Liver (tissue), 9 donors: ENCODE data around the gene TACR2. TPM values are rescaled to one million over a fixed set of nuclear protein-coding genes. Genes with fewer than 3 reads are reported as not detected.

ENCODE experiments used
- DNase-seq: peaks from one replicate; pipeline ENCODE4 v3.0.0-alpha.2; 2017; ENCODE audit warnings: low spot score
- H3K27ac ChIP-seq, 2 donors: one replicate each; pipeline ENCODE4 v1.7.0; 2013; ENCODE audit warnings: inconsistent platforms in 2 of 2, low read length in 2 of 2, control low read depth in 1 of 2, low read depth in 1 of 2, mild to moderate bottlenecking in 1 of 2
- H3K27me3 ChIP-seq, 4 donors: one replicate each; pipeline versions ENCODE4 v1.6.1 to v1.7.0; 2013; ENCODE audit warnings: low read length in 3 of 4, inconsistent platforms in 1 of 4, mild to moderate bottlenecking in 1 of 4, moderate library complexity in 1 of 4; ENCODE audit not compliant: control insufficient read depth in 4 of 4, insufficient read depth in 4 of 4
- H3K36me3 ChIP-seq, 4 donors: one replicate each; pipeline versions ENCODE4 v1.6.1 to v1.7.0; 2013; ENCODE audit warnings: low read length in 3 of 4, mild to moderate bottlenecking in 3 of 4, low read depth in 1 of 4, moderate library complexity in 1 of 4; ENCODE audit not compliant: control insufficient read depth in 4 of 4, insufficient read depth in 3 of 4
- H3K4me1 ChIP-seq, 4 donors: one replicate each; pipeline versions ENCODE4 v1.6.1 to v1.7.0; 2013; ENCODE audit warnings: low read length in 3 of 4, mild to moderate bottlenecking in 3 of 4, moderate library complexity in 1 of 4; ENCODE audit not compliant: control insufficient read depth in 4 of 4, insufficient read depth in 4 of 4
- H3K4me3 ChIP-seq, 3 donors: one replicate each; pipeline versions ENCODE4 v1.6.1 to v1.7.0; 2013; ENCODE audit warnings: low read length in 3 of 3, control low read depth in 1 of 3, low read depth in 1 of 3, mild to moderate bottlenecking in 1 of 3
- H3K9ac ChIP-seq, 2 donors: one replicate each; pipeline ENCODE4 v1.7.0; 2013; ENCODE audit warnings: low read length in 2 of 2, mild to moderate bottlenecking in 2 of 2, moderate library complexity in 2 of 2, control low read depth in 1 of 2, low read depth in 1 of 2
- H3K9me3 ChIP-seq, 4 donors: one replicate each; pipeline versions ENCODE4 v1.6.1 to v1.7.0; 2013; ENCODE audit warnings: low read length in 3 of 4; ENCODE audit not compliant: control insufficient read depth in 4 of 4
- EGR1 ChIP-seq, 2 donors: IDR thresholded peaks; 2 replicates each; pipeline ENCODE4 v1.6.1; 2016 to 2018; ENCODE audit warnings: antibody characterized with exemption in 2 of 2, low read depth in 2 of 2
- FOXA1 ChIP-seq: IDR thresholded peaks from 2 replicates; pipeline ENCODE4 v1.6.1; 2016; ENCODE audit warnings: antibody characterized with exemption
- FOXA2 ChIP-seq: IDR thresholded peaks from 2 replicates; pipeline ENCODE4 v1.6.1; 2016; ENCODE audit warnings: antibody characterized with exemption
- GABPA ChIP-seq, 2 donors: IDR thresholded peaks in 1 of 2; conservative IDR thresholded peaks in 1 of 2; 2 replicates each; pipeline ENCODE4 v1.6.1; 2016; ENCODE audit warnings: antibody characterized with exemption in 2 of 2, mild to moderate bottlenecking in 1 of 2, moderate library complexity in 1 of 2
- HNF4A ChIP-seq, 2 donors: conservative IDR thresholded peaks; 2 replicates each; pipeline ENCODE4 v1.6.1; 2016; ENCODE audit warnings: antibody characterized with exemption in 2 of 2, mild to moderate bottlenecking in 2 of 2
- HNF4G ChIP-seq: IDR thresholded peaks from 2 replicates; pipeline ENCODE4 v1.6.1; 2016; ENCODE audit warnings: antibody characterized with exemption
- JUND ChIP-seq, 2 donors: IDR thresholded peaks; 2 replicates each; pipeline ENCODE4 v1.6.1; 2016; ENCODE audit warnings: antibody characterized with exemption in 2 of 2
- NR2F2 ChIP-seq: IDR thresholded peaks from 2 replicates; pipeline ENCODE4 v1.6.1; 2016; ENCODE audit warnings: antibody characterized with exemption
- RAD21 ChIP-seq, 2 donors: IDR thresholded peaks; 2 replicates each; pipeline ENCODE4 v1.6.1; 2016; ENCODE audit warnings: antibody characterized with exemption in 2 of 2, mild to moderate bottlenecking in 2 of 2
- RXRA ChIP-seq, 2 donors: IDR thresholded peaks; 2 replicates each; pipeline ENCODE4 v1.6.1; 2017 to 2018; ENCODE audit warnings: antibody characterized with exemption in 2 of 2, mild to moderate bottlenecking in 1 of 2
- SP1 ChIP-seq: IDR thresholded peaks from 2 replicates; pipeline ENCODE4 v1.6.1; 2018; ENCODE audit warnings: antibody characterized with exemption, mild to moderate bottlenecking
- TAF1 ChIP-seq: conservative IDR thresholded peaks from 2 replicates; pipeline ENCODE4 v1.6.1; 2016; ENCODE audit warnings: antibody characterized with exemption, mild to moderate bottlenecking
- YY1 ChIP-seq: IDR thresholded peaks from 2 replicates; pipeline ENCODE4 v1.6.1; 2016; ENCODE audit warnings: antibody characterized with exemption, mild to moderate bottlenecking
- WGBS: extraction: QIAGEN DNeasy Blood & Tissue Kit; methylation state at CpG from one replicate; pipeline ENCODE4 v1.1.7; 2013; 5-methylcytosine and 5-hydroxymethylcytosine counted together
- polyA plus RNA-seq, 2 donors: library from polyadenylated mRNA; stranded (reverse) in 1 of 2; unstranded in 1 of 2; fragments of 200-250 nt in 1 of 2; fragments of >200 nt in 1 of 2; fragmentation: Nextera tagmentation in 1 of 2; extraction: Ambion mirVana in 1 of 2; gene quantifications; one replicate each; pipeline versions ENCODE4 v1.2.1 to v1.2.3, GENCODE V29; 2013 to 2015
- total RNA-seq, 2 donors: library from RNA; depleted of rRNA; stranded (reverse); fragments of >200 nt; gene quantifications; one replicate each; pipeline ENCODE4 v1.2.3, GENCODE V29; 2014
- TF ChIP-seq, protein P1 (sequence below): IDR thresholded peaks from 2 replicates; pipeline ENCODE4 v1.6.1; 2016; ENCODE audit warnings: antibody characterized with exemption
- TF ChIP-seq, protein P2 (sequence below): fragments of 150-350 bp; IDR thresholded peaks from 2 replicates; pipeline ENCODE4 v1.5.1; 2017; ENCODE audit warnings: improper control_type of control experiment, low read depth, low read length; ENCODE audit not compliant: missing input control
- TF ChIP-seq, protein P3 (sequence below): IDR thresholded peaks from 2 replicates; pipeline ENCODE4 v1.6.1; 2016; ENCODE audit warnings: antibody characterized with exemption
- TF ChIP-seq, protein P4 (sequence below): IDR thresholded peaks from 2 replicates; pipeline ENCODE4 v1.6.1; 2016; ENCODE audit warnings: antibody characterized with exemption
- TF ChIP-seq, protein P5 (sequence below): IDR thresholded peaks from 2 replicates; pipeline ENCODE4 v1.6.1; 2016; ENCODE audit warnings: antibody characterized with exemption, mild to moderate bottlenecking
- donor health status: healthy.
- donor health status: healthy.
- donor health status: healthy.
- donor health status: healthy.
- donor health status: healthy.

TACR2 gene
- total and polyA plus RNA-seq, 4 donors: 0.08 to 0.18 (median 0.12) TPM; not detected in 1

DNA sequence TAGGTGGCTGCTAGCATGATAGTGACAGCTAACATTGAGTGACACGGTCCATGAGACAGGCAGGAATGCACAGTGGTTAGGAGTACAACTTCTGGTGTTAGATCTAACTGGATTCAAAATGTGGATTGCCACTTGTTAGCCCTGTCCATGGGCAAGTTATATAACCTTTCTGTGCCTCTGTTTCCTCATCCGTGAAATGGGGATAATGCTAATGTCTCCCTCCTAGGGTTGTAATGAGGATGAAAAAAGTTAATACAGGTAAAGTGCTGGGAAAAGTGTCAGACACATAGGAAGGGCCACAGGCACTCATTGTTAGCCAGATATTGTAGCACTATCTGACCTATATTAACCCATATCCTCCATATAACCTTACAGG is 41.8 kb downstream of the TACR2 start:
- WGBS: 89% methylated on average over 2 of the region's 2 CpGs
- no peak overlapping the region for H3K27ac ChIP-seq

DNA sequence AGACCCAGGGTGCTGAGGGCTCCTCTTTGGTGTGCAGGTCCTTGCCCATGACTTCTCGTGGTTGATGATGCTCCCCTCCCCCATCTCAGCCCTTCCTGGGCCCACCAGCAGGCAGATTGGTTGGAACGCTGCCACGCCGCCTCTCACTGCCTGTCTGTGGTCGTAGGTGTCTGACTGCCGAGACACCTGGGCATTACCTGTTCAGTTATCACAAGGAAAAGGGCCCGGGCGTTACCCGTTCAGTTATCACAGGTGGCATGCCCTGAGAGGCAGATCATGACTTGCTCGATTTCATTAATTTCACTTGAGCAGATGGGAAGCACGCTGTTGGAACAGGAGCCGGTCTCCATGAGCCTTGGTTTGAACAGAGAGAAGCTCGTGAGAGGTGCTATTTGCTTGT is 42.5 kb downstream of the TACR2 start:
- DNase-seq: no peak
- TF ChIP-seq RAD21 (IDR thresholded peaks at IDR 0.05) (no peak), SP1 (no peak), TAF1 (no peak), FOXA2 (no peak), NR2F2 (no peak), YY1 (no peak), GABPA (IDR thresholded peaks at IDR 0.05 in 1 of 2, conservative IDR thresholded peaks at IDR 0.05 in 1 of 2) (no peak), FOXA1 (no peak), JUND (IDR thresholded peaks at IDR 0.05) (no peak), HNF4A (conservative IDR thresholded peaks at IDR 0.05) (no peak), RXRA (IDR thresholded peaks at IDR 0.05) (no peak), EGR1 (IDR thresholded peaks at IDR 0.05; ENCODE audit: low read depth in 2 of 2) (no peak), HNF4G (no peak)
- TF ChIP-seq, protein P1, sequence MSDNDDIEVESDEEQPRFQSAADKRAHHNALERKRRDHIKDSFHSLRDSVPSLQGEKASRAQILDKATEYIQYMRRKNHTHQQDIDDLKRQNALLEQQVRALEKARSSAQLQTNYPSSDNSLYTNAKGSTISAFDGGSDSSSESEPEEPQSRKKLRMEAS: no peak
- TF ChIP-seq, protein P2, sequence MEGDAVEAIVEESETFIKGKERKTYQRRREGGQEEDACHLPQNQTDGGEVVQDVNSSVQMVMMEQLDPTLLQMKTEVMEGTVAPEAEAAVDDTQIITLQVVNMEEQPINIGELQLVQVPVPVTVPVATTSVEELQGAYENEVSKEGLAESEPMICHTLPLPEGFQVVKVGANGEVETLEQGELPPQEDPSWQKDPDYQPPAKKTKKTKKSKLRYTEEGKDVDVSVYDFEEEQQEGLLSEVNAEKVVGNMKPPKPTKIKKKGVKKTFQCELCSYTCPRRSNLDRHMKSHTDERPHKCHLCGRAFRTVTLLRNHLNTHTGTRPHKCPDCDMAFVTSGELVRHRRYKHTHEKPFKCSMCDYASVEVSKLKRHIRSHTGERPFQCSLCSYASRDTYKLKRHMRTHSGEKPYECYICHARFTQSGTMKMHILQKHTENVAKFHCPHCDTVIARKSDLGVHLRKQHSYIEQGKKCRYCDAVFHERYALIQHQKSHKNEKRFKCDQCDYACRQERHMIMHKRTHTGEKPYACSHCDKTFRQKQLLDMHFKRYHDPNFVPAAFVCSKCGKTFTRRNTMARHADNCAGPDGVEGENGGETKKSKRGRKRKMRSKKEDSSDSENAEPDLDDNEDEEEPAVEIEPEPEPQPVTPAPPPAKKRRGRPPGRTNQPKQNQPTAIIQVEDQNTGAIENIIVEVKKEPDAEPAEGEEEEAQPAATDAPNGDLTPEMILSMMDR: no peak
- TF ChIP-seq, protein P3, sequence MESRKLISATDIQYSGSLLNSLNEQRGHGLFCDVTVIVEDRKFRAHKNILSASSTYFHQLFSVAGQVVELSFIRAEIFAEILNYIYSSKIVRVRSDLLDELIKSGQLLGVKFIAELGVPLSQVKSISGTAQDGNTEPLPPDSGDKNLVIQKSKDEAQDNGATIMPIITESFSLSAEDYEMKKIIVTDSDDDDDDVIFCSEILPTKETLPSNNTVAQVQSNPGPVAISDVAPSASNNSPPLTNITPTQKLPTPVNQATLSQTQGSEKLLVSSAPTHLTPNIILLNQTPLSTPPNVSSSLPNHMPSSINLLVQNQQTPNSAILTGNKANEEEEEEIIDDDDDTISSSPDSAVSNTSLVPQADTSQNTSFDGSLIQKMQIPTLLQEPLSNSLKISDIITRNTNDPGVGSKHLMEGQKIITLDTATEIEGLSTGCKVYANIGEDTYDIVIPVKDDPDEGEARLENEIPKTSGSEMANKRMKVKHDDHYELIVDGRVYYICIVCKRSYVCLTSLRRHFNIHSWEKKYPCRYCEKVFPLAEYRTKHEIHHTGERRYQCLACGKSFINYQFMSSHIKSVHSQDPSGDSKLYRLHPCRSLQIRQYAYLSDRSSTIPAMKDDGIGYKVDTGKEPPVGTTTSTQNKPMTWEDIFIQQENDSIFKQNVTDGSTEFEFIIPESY: no peak
- TF ChIP-seq, protein P4, sequence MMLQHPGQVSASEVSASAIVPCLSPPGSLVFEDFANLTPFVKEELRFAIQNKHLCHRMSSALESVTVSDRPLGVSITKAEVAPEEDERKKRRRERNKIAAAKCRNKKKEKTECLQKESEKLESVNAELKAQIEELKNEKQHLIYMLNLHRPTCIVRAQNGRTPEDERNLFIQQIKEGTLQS: no peak
- TF ChIP-seq, protein P5, sequence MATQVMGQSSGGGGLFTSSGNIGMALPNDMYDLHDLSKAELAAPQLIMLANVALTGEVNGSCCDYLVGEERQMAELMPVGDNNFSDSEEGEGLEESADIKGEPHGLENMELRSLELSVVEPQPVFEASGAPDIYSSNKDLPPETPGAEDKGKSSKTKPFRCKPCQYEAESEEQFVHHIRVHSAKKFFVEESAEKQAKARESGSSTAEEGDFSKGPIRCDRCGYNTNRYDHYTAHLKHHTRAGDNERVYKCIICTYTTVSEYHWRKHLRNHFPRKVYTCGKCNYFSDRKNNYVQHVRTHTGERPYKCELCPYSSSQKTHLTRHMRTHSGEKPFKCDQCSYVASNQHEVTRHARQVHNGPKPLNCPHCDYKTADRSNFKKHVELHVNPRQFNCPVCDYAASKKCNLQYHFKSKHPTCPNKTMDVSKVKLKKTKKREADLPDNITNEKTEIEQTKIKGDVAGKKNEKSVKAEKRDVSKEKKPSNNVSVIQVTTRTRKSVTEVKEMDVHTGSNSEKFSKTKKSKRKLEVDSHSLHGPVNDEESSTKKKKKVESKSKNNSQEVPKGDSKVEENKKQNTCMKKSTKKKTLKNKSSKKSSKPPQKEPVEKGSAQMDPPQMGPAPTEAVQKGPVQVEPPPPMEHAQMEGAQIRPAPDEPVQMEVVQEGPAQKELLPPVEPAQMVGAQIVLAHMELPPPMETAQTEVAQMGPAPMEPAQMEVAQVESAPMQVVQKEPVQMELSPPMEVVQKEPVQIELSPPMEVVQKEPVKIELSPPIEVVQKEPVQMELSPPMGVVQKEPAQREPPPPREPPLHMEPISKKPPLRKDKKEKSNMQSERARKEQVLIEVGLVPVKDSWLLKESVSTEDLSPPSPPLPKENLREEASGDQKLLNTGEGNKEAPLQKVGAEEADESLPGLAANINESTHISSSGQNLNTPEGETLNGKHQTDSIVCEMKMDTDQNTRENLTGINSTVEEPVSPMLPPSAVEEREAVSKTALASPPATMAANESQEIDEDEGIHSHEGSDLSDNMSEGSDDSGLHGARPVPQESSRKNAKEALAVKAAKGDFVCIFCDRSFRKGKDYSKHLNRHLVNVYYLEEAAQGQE: no peak
- WGBS: 94% methylated on average over 13 of the region's 13 CpGs
- H3K36me3 ChIP-seq: peaks cover 0 to 1% (median 0%) of the 10 kb centered on the region in 4 donors
- H3K9me3 ChIP-seq: no peaks in the 10 kb centered on the region
- H3K27ac ChIP-seq: no peak overlapping the region
- H3K9ac ChIP-seq: no peak overlapping the region
- no peaks in the 10 kb centered on the region for H3K27me3 ChIP-seq
- H3K4me1 ChIP-seq: peaks cover 0 to 2% (median 0%) of the 10 kb centered on the region in 4 donors
- H3K4me3 ChIP-seq: no peak overlapping the region

More for the DNA sequence above, 41.8 kb downstream of the TACR2 start:
- TF ChIP-seq JUND (IDR thresholded peaks at IDR 0.05) (no peak), RXRA (IDR thresholded peaks at IDR 0.05) (no peak), TAF1 (no peak), GABPA (IDR thresholded peaks at IDR 0.05 in 1 of 2, conservative IDR thresholded peaks at IDR 0.05 in 1 of 2) (no peak)
- Histone ChIP-seq H3K9me3 (no peaks in the 10 kb centered on the region), H3K9ac (no peak overlapping the region), H3K4me1 (peaks cover 0 to 2% (median 0%) of the 10 kb centered on the region in 4 donors), H3K4me3 (no peak overlapping the region), H3K27me3 (no peaks in the 10 kb centered on the region), H3K36me3 (no peaks in the 10 kb centered on the region)
- DNase-seq: no peak
